Caco-2 (cell line): ENCODE data around the gene FCN3. TPM values are rescaled to one million over a fixed set of nuclear protein-coding genes. Genes with fewer than 3 reads are reported as not detected.

Source experiments
- BruUV-seq: library from RNA; stranded (reverse); fragments of 400-500 nt; replicated peaks from 2 replicates; lab custom pipeline; 2021; lab: Mats Ljungman, UMichigan
- CTCF ChIA-PET: fragments of 300-600 bp; sonication (Branson Sonifier 250); formaldehyde crosslinking; loops from one replicate; lab custom pipeline; 2022; ENCODE audit warnings: antibody characterized with exemption; lab: Charles Lee
- POLR2A ChIA-PET: fragments of 300-600 bp; sonication (Branson Sonifier 250); formaldehyde crosslinking; loops from one replicate; lab custom pipeline; 2022; ENCODE audit warnings: antibody characterized with exemption; lab: Charles Lee
- DNase-seq, 2 experiments: peaks; one replicate each; pipeline versions ENCODE4 v3.0.0 to v3.0.0-alpha.2; 2020 to 2022
- H3K27me3 ChIP-seq: replicated peaks from 2 replicates; pipeline ENCODE4 v1.6.0; 2011; ENCODE audit warnings: low read length; ENCODE audit not compliant: control insufficient read depth, insufficient read depth
- H3K36me3 ChIP-seq: 2 replicates; pipeline ENCODE4 v1.5.1; 2011; ENCODE audit warnings: low read length; ENCODE audit not compliant: control insufficient read depth, insufficient read depth
- H3K4me1 ChIP-seq: fragments of 250-450 bp; sonication (Bioruptor Pico); 2 replicates; pipeline ENCODE4 v1.5.1; 2020; ENCODE audit warnings: mild to moderate bottlenecking
- H3K4me3 ChIP-seq: 2 replicates; pipeline ENCODE4 v1.5.1; 2011; ENCODE audit warnings: low read depth, mild to moderate bottlenecking, control low read depth, low read length
- H3K9me3 ChIP-seq: fragments of 250-450 bp; sonication (Bioruptor Pico); 2 replicates; pipeline ENCODE4 v1.5.1; 2020; ENCODE audit warnings: mild to moderate bottlenecking, moderate library complexity
- H3K27ac Mint-ChIP-seq: one replicate; pipeline ENCODE4 v1.8.0; 2022; ENCODE audit warnings: mixed read lengths; ENCODE audit not compliant: unreplicated experiment
- H3K27me3 Mint-ChIP-seq: one replicate; pipeline ENCODE4 v1.8.0; 2022; ENCODE audit warnings: mixed read lengths; ENCODE audit not compliant: insufficient read depth, unreplicated experiment
- H3K36me3 Mint-ChIP-seq: one replicate; pipeline ENCODE4 v1.8.0; 2022; ENCODE audit warnings: mild to moderate bottlenecking, mixed read lengths; ENCODE audit not compliant: insufficient read depth, unreplicated experiment
- H3K4me1 Mint-ChIP-seq: one replicate; pipeline ENCODE4 v1.8.0; 2022; ENCODE audit warnings: low read depth, mixed read lengths; ENCODE audit not compliant: unreplicated experiment
- H3K4me3 Mint-ChIP-seq: one replicate; pipeline ENCODE4 v1.8.0; 2022; ENCODE audit warnings: mild to moderate bottlenecking, moderate library complexity, mixed read lengths; ENCODE audit not compliant: unreplicated experiment
- H3K9me3 Mint-ChIP-seq: one replicate; pipeline ENCODE4 v1.8.0; 2022; ENCODE audit warnings: mixed read lengths; ENCODE audit not compliant: unreplicated experiment
- intact Hi-C: fragments of 100-400 bp; cut with micrococcal nuclease; formaldehyde crosslinking; loops from one replicate; pipeline ENCODE4 v1.10.0; 2022; ENCODE audit not compliant: unreplicated experiment
- total RNA-seq: library from RNA; stranded (reverse); gene quantifications from 2 replicates; pipeline ENCODE4 v1.2.3, GENCODE V29; 2022
- TF ChIP-seq, protein P1 (sequence below), 2 experiments: fragments of 200-600 bp in 1 of 2; IDR thresholded peaks; 1 replicate in 1 of 2; 2 replicates in 1 of 2; pipeline versions ENCODE4 v1.5.1 to v1.8.0; 2011 to 2022; ENCODE audit warnings: antibody characterized with exemption in 1 of 2, control low read depth in 1 of 2, inconsistent platforms in 1 of 2, low read depth in 1 of 2, low read length in 1 of 2, mild to moderate bottlenecking in 1 of 2, moderate library complexity in 1 of 2; ENCODE audit not compliant: insufficient read depth in 1 of 2, severe bottlenecking in 1 of 2, unreplicated experiment in 1 of 2

Gene FCN3
- total RNA-seq, 1 experiment from 2014 or later, result not detected

- CTCF ChIA-PET, result no interaction called here
- Mint-ChIP-seq H3K27ac (no peak overlapping the region), H3K36me3 (peaks cover 12% of the 10 kb centered on the region), H3K4me1 (peaks cover 7% of the 10 kb centered on the region), H3K4me3 (peak overlapping the region; percentile 53), H3K9me3 (no peaks in the 10 kb centered on the region), H3K27me3 (no peaks in the 10 kb centered on the region)
- H3K27me3 ChIP-seq, result no peaks in the 10 kb centered on the region
- BruUV-seq, result no TSS peak
- H3K4me3 ChIP-seq, result no peak overlapping the region
- intact Hi-C loops, result no loop called here
- no peak for DNase-seq
- POLR2A ChIA-PET, result no interaction called here
- peaks cover 16% of the 10 kb centered on the region for H3K4me1 ChIP-seq
- no peaks in the 10 kb centered on the region for H3K9me3 ChIP-seq
- no peaks in the 10 kb centered on the region for H3K36me3 ChIP-seq
- TF ChIP-seq, protein P1, sequence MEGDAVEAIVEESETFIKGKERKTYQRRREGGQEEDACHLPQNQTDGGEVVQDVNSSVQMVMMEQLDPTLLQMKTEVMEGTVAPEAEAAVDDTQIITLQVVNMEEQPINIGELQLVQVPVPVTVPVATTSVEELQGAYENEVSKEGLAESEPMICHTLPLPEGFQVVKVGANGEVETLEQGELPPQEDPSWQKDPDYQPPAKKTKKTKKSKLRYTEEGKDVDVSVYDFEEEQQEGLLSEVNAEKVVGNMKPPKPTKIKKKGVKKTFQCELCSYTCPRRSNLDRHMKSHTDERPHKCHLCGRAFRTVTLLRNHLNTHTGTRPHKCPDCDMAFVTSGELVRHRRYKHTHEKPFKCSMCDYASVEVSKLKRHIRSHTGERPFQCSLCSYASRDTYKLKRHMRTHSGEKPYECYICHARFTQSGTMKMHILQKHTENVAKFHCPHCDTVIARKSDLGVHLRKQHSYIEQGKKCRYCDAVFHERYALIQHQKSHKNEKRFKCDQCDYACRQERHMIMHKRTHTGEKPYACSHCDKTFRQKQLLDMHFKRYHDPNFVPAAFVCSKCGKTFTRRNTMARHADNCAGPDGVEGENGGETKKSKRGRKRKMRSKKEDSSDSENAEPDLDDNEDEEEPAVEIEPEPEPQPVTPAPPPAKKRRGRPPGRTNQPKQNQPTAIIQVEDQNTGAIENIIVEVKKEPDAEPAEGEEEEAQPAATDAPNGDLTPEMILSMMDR (IDR thresholded peaks at IDR 0.05; ENCODE audit: insufficient read depth in 1 of 2, low read depth in 1 of 2, low read length in 1 of 2, severe bottlenecking in 1 of 2, unreplicated experiment in 1 of 2), result no peak
Measured at GRCh38 chr1:27363766-27364695, 10.6 kb downstream of the FCN3 start.

- Histone ChIP-seq H3K9me3 (no peaks in the 10 kb centered on the region), H3K36me3 (no peaks in the 10 kb centered on the region), H3K4me1 (peaks cover 8% of the 10 kb centered on the region), H3K4me3 (no peak overlapping the region), H3K27me3 (no peaks in the 10 kb centered on the region)
- Mint-ChIP-seq H3K27ac (no peak overlapping the region), H3K36me3 (peaks cover 13% of the 10 kb centered on the region), H3K4me1 (peaks cover 7% of the 10 kb centered on the region), H3K27me3 (no peaks in the 10 kb centered on the region), H3K4me3 (no peak overlapping the region), H3K9me3 (no peaks in the 10 kb centered on the region)
- TF ChIP-seq, protein P1 (IDR thresholded peaks at IDR 0.05; ENCODE audit: insufficient read depth in 1 of 2, low read depth in 1 of 2, low read length in 1 of 2, severe bottlenecking in 1 of 2, unreplicated experiment in 1 of 2), result no peak
- ChIA-PET POLR2A (no interaction called here), CTCF (no interaction called here)
- BruUV-seq, result no TSS peak
- intact Hi-C loops, result no loop called here
- no peak for DNase-seq
Measured at GRCh38 chr1:27361553-27361952, 13.1 kb downstream of the FCN3 start.

GRCh38 chr1:27361044-27361402 lies 13.6 kb downstream of the FCN3 start:
- peaks cover 7% of the 10 kb centered on the region for H3K4me1 Mint-ChIP-seq
- H3K27ac Mint-ChIP-seq, result no peak overlapping the region
- H3K36me3 ChIP-seq, result no peaks in the 10 kb centered on the region
- ChIA-PET CTCF (no interaction called here), POLR2A (no interaction called here)
- intact Hi-C loops, result no loop called here
- H3K4me1 ChIP-seq, result peaks cover 8% of the 10 kb centered on the region
- BruUV-seq, result no TSS peak
- no peaks in the 10 kb centered on the region for H3K9me3 ChIP-seq
- DNase-seq, result no peak
- H3K4me3 ChIP-seq, result no peak overlapping the region
- TF ChIP-seq, protein P1 (IDR thresholded peaks at IDR 0.05; ENCODE audit: insufficient read depth in 1 of 2, low read depth in 1 of 2, low read length in 1 of 2, severe bottlenecking in 1 of 2, unreplicated experiment in 1 of 2), result no peak
- no peaks in the 10 kb centered on the region for H3K27me3 Mint-ChIP-seq
- H3K9me3 Mint-ChIP-seq, result no peaks in the 10 kb centered on the region
- no peaks in the 10 kb centered on the region for H3K27me3 ChIP-seq
- H3K36me3 Mint-ChIP-seq, result peaks cover 12% of the 10 kb centered on the region
- no peak overlapping the region for H3K4me3 Mint-ChIP-seq
